RWPE2 (cell line): ENCODE data around the gene ARID3B.
"Not testable (repeated sequence)": the region's sequence is repeated elsewhere in the genome, so short reads cannot be mapped to it uniquely, and the experiment has no call there.

ENCODE experiments used
- ATAC-seq: fragments of 200-7000 bp; cut with Tn5 transposase; 3 replicates; pipeline ENCODE4 v1.9.1; 2021; ENCODE audit warnings: low read depth
- DNase-seq: peaks from one replicate; pipeline ENCODE4 v3.0.0-alpha.2; 2020; ENCODE audit warnings: low spot score
- H3K27ac ChIP-seq: fragments of 450-650 bp; 2 replicates; pipeline ENCODE4 v1.5.1; 2017; ENCODE audit warnings: mild to moderate bottlenecking; ENCODE audit not compliant: poor library complexity, severe bottlenecking
- H3K27me3 ChIP-seq: fragments of 250-450 bp; sonication (Bioruptor Pico); 2 replicates; pipeline ENCODE4 v1.5.1; 2021; ENCODE audit warnings: mild to moderate bottlenecking, moderate library complexity; ENCODE audit not compliant: insufficient read depth, poor library complexity, severe bottlenecking
- H3K36me3 ChIP-seq: fragments of 250-450 bp; sonication (Bioruptor Pico); 2 replicates; pipeline ENCODE4 v1.5.1; 2020; ENCODE audit warnings: low read depth, mild to moderate bottlenecking, moderate library complexity
- H3K4me1 ChIP-seq: fragments of 250-450 bp; sonication (Bioruptor Pico); 2 replicates; pipeline ENCODE4 v1.5.1; 2021; ENCODE audit warnings: mild to moderate bottlenecking, moderate library complexity; ENCODE audit not compliant: insufficient read depth, poor library complexity, severe bottlenecking
- H3K4me3 ChIP-seq: fragments of 250-450 bp; sonication (Bioruptor Pico); 2 replicates; pipeline ENCODE4 v1.5.1; 2021; ENCODE audit warnings: mild to moderate bottlenecking, moderate library complexity; ENCODE audit not compliant: severe bottlenecking
- H3K9me3 ChIP-seq: fragments of 250-450 bp; sonication (Bioruptor Pico); 2 replicates; pipeline ENCODE4 v1.5.1; 2021; ENCODE audit warnings: mild to moderate bottlenecking, moderate library complexity; ENCODE audit not compliant: severe bottlenecking
- CTCF ChIP-seq: fragments of 450-650 bp; IDR thresholded peaks from one replicate; pipeline ENCODE4 v1.5.1; 2017; ENCODE audit warnings: mild to moderate bottlenecking, moderate library complexity; ENCODE audit not compliant: poor library complexity, severe bottlenecking

ARID3B gene

GRCh38 chr15:74592222-74592621 lies 51.2 kb downstream of the ARID3B start:
- peaks cover 55% of the 10 kb centered on the region for H3K36me3 ChIP-seq
- no peak for ATAC-seq
- no peak for TF ChIP-seq CTCF

GRCh38 chr15:74593122-74593521 lies 52.1 kb downstream of the ARID3B start:
- Histone ChIP-seq H3K9me3 (no peaks in the 10 kb centered on the region), H3K36me3 (peaks cover 55% of the 10 kb centered on the region), H3K4me3 (no peak overlapping the region), H3K4me1 (peaks cover 16% of the 10 kb centered on the region), H3K27me3 (no peaks in the 10 kb centered on the region), H3K27ac (no peak overlapping the region)
- DNase-seq, result no peak
- no peak for TF ChIP-seq CTCF
- ATAC-seq, result no peak

More at GRCh38 chr15:74592222-74592621, 51.2 kb downstream of the ARID3B start:
- no peak overlapping the region for H3K4me3 ChIP-seq
- H3K4me1 ChIP-seq, result peaks cover 15% of the 10 kb centered on the region
- H3K27me3 ChIP-seq, result no peaks in the 10 kb centered on the region
- no peaks in the 10 kb centered on the region for H3K9me3 ChIP-seq
- H3K27ac ChIP-seq, result no peak overlapping the region
- DNase-seq, result no peak

- ATAC-seq, result no peak
- Histone ChIP-seq H3K27ac (no peak overlapping the region), H3K4me3 (no peak overlapping the region), H3K27me3 (no peaks in the 10 kb centered on the region), H3K9me3 (no peaks in the 10 kb centered on the region), H3K4me1 (peaks cover 10% of the 10 kb centered on the region), H3K36me3 (peaks cover 51% of the 10 kb centered on the region)
- no peak for TF ChIP-seq CTCF
- no peak for DNase-seq
Measured at GRCh38 chr15:74594455-74594854, 53.4 kb downstream of the ARID3B start.

- Histone ChIP-seq H3K9me3 (no peaks in the 10 kb centered on the region), H3K36me3 (peaks cover 43% of the 10 kb centered on the region), H3K27ac (no peak overlapping the region), H3K4me1 (peaks cover 9% of the 10 kb centered on the region), H3K27me3 (no peaks in the 10 kb centered on the region), H3K4me3 (no peak overlapping the region)
- TF ChIP-seq CTCF, result no peak
- DNase-seq, result no peak
- ATAC-seq, result no peak
Measured at GRCh38 chr15:74595271-74595670, 54.3 kb downstream of the ARID3B start.

- not testable (repeated sequence) for H3K4me1 ChIP-seq, H3K9me3 ChIP-seq, H3K27ac ChIP-seq, ATAC-seq, H3K27me3 ChIP-seq, DNase-seq, H3K4me3 ChIP-seq
- H3K36me3 ChIP-seq, result peaks cover 29% of the 10 kb centered on the region
Measured at GRCh38 chr15:74596736-74597135, 55.7 kb downstream of the ARID3B start.

GRCh38 chr15:74597146-74597705 lies 56.2 kb downstream of the ARID3B start:
- Histone ChIP-seq H3K36me3 (peaks cover 25% of the 10 kb centered on the region), H3K27ac (peak overlapping the region; percentile 64)
- H3K4me1 ChIP-seq, H3K27me3 ChIP-seq, DNase-seq, ATAC-seq, H3K9me3 ChIP-seq, H3K4me3 ChIP-seq: not testable (repeated sequence)
